ENCODE data around the gene ZNF541. TPM values are rescaled to one million over a fixed set of nuclear protein-coding genes. Genes with fewer than 3 reads are reported as not detected.

ZNF541 gene, protein sequence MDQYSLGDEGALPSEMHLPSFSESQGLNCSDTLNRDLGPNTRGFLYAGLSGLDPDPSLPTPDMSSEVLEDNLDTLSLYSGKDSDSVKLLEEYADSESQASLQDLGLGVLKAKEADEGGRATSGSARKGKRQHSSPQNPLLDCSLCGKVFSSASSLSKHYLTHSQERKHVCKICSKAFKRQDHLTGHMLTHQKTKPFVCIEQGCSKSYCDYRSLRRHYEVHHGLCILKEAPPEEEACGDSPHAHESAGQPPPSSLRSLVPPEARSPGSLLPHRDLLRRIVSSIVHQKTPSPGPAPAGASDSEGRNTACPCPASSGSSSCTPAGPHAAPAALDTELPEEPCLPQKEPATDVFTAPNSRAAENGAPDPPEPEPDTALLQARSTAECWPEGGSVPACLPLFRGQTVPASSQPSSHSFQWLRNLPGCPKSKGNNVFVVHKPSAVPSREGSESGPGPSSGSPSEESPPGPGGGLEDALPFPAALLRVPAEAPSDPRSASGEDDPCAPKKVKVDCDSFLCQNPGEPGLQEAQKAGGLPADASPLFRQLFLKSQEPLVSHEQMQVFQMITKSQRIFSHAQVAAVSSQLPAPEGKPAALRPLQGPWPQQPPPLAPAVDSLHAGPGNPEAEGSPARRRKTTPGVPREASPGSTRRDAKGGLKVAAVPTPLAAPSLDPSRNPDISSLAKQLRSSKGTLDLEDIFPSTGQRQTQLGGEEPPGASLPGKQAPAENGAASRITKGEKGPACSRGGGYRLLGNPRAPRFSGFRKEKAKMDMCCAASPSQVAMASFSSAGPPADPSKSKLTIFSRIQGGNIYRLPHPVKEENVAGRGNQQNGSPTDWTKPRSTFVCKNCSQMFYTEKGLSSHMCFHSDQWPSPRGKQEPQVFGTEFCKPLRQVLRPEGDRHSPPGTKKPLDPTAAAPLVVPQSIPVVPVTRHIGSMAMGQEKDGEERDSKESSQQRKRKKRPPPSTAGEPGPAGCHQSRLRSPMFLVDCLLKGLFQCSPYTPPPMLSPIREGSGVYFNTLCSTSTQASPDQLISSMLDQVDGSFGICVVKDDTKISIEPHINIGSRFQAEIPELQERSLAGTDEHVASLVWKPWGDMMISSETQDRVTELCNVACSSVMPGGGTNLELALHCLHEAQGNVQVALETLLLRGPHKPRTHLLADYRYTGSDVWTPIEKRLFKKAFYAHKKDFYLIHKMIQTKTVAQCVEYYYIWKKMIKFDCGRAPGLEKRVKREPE (N-terminal part only)
- total RNA-seq, result 0.99 TPM
- long read RNA-seq, partial matches to known transcripts, result 1 of 2 reads
- long read RNA-seq, other reads (novel, unspliced or antisense), result 1 of 2 reads

DNA sequence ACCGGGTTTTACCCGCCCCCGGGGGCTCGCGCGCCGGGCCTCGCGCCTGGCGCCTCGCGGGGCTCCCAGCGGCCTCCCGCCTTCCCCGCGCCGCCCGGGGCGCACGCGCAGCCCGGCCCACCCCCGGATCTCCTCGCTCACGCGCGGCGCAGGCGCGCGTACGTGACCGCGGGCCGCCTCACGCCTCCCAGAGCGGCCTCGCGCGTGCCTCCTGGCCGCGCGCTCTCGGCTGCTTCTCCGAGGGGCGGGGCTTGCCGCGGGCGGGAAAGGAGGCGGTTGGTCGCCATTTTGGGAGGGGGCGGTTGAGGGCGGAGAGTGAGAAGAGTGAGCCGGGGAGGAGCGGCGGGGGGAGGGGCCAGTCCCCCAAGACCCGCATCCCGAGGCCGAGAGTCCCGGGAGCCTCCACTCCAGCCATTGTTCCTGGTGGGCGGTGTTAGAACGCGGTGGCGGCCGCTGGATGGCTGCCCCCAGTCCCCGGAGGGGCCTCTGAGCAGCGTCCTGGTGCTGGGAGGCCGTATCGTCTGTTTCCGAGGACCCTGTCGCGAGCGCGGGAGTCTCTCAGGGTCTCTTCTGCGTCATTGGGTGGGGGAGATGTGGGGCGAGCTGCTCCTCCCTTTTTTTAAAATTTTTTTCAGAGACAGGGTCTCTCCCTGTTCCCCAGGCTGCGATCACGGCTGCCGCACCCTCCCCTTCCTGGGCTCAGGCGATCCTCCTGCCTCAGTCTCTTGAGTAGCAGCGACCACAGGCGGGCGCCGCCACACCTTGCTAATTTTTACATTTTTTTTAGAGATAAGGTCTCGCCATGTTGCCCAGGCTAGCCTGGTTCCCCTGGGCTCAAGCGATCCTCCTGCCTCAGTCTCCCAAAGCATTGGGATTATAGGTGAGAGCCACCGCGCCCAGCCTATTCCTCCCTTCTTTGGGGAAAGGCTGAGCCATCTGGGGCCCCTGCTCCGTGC is at the start of gene ZNF541:
ZNF541 (minus strand) TSS at position 78 of the 956 bp plus-strand sequence. CDS start 17,292 bp downstream, outside the sequence.
- Histone ChIP-seq H3K36me3 (no peaks in the 10 kb centered on the region), H3K4me1 (peaks cover 4% of the 10 kb centered on the region), H3K27ac (replicated peaks) (no peak within 1 kb of the TSS), H3K27me3 (ENCODE audit: low read depth) (peaks cover 13% of the 10 kb centered on the region), H3K9me3 (replicated peaks) (no peaks in the 10 kb centered on the region), H3K4me3 (peak within 1 kb of the TSS; percentile 63)
- intact Hi-C loops (cut with micrococcal nuclease), result no loop called here
- TF ChIP-seq, protein P1, sequence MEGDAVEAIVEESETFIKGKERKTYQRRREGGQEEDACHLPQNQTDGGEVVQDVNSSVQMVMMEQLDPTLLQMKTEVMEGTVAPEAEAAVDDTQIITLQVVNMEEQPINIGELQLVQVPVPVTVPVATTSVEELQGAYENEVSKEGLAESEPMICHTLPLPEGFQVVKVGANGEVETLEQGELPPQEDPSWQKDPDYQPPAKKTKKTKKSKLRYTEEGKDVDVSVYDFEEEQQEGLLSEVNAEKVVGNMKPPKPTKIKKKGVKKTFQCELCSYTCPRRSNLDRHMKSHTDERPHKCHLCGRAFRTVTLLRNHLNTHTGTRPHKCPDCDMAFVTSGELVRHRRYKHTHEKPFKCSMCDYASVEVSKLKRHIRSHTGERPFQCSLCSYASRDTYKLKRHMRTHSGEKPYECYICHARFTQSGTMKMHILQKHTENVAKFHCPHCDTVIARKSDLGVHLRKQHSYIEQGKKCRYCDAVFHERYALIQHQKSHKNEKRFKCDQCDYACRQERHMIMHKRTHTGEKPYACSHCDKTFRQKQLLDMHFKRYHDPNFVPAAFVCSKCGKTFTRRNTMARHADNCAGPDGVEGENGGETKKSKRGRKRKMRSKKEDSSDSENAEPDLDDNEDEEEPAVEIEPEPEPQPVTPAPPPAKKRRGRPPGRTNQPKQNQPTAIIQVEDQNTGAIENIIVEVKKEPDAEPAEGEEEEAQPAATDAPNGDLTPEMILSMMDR (IDR thresholded peaks at IDR 0.05; ENCODE audit: borderline replicate concordance), result no peak
- DNase-seq, result peak; percentile 64

DNA sequence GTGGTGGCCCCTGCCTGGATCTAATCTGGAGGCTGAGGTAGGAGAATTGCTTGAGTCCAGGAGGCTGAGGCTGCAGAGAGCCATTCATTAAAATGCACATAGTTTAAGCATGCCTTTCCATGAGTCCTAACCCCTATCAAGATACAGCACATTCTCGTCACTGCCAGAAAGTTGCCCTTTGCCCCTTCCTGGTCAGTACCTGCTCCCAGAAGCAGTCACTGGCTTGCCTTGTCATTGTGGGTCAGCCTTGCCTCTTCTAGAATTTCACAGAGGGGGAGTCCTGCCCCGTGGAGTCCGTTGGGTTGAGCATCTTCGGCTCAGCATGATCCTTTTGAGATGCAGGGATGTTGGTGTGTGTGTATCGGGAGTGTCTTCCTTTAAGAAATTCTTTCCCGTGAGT is 46.8 kb upstream of the ZNF541 start:
- TF ChIP-seq, protein P1 (IDR thresholded peaks at IDR 0.05; ENCODE audit: borderline replicate concordance), result no peak
- H3K4me1 ChIP-seq, result peaks cover 76% of the 10 kb centered on the region
- no peak for DNase-seq
- H3K4me3 ChIP-seq, result no peak overlapping the region
- H3K9me3 ChIP-seq (replicated peaks), result no peaks in the 10 kb centered on the region
- no peaks in the 10 kb centered on the region for H3K27me3 ChIP-seq (ENCODE audit: low read depth)
- H3K36me3 ChIP-seq, result peaks cover 6% of the 10 kb centered on the region
- intact Hi-C loops (cut with micrococcal nuclease), result no loop called here
- peak overlapping the region; percentile 87 for H3K27ac ChIP-seq (replicated peaks)

DNA sequence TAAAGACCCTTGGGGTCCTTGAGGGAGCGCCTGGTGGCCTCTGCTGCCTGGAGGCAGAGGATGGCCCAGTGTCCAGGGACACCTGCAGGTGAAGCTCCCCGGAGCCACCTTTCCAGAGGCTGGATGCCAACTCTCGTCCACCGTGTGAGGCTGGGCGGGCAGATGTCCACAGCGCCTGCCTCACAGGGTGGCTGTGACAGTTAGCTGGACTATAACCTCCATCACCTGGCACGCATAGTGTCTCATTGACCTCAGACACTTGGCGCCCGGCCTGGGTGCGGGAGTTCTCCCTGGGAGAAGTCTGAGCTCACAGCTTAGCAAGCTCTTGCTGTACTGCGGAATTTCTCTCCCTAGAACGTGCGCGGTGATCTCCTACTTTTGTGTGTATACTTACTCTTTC is 45.8 kb upstream of the ZNF541 start:
- peaks cover 70% of the 10 kb centered on the region for H3K4me1 ChIP-seq

DNA sequence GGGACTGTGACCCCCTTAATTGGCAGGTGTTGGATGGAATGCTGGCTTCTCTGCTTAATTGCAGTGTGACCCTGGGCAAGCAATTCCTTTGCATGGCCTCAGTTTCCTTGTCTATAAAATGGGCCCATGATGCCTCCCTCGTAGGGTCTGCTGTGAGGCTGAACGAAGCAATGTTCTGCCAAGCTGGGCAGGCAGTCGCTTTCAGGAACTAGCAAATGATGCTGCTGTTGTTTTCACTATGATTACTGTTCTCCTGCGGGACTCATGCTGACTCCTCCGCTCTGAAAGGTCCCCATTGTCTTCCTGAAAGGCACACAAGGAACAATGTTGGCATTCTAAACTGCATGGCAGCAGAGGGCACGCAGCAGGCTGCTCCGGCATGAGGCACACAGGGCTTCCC is 42.8 kb upstream of the ZNF541 start:
- TF ChIP-seq, protein P1 (IDR thresholded peaks at IDR 0.05; ENCODE audit: borderline replicate concordance), result no peak
- intact Hi-C loops (cut with micrococcal nuclease), result no loop called here
- peak overlapping the region; percentile 30 for H3K27ac ChIP-seq (replicated peaks)
- H3K9me3 ChIP-seq (replicated peaks), result no peaks in the 10 kb centered on the region
- no peak for DNase-seq
- H3K27me3 ChIP-seq (ENCODE audit: low read depth), result no peaks in the 10 kb centered on the region
- H3K4me1 ChIP-seq, result peaks cover 83% of the 10 kb centered on the region
- no peak overlapping the region for H3K4me3 ChIP-seq
- H3K36me3 ChIP-seq, result peaks cover 9% of the 10 kb centered on the region

More for the DNA sequence above, 45.8 kb upstream of the ZNF541 start:
- H3K27ac ChIP-seq (replicated peaks), result peak overlapping the region; percentile 87
- H3K27me3 ChIP-seq (ENCODE audit: low read depth), result no peaks in the 10 kb centered on the region
- DNase-seq, result peak; percentile 83
- intact Hi-C loops (cut with micrococcal nuclease), result no loop called here
- TF ChIP-seq, protein P1 (IDR thresholded peaks at IDR 0.05; ENCODE audit: borderline replicate concordance), result no peak
- no peaks in the 10 kb centered on the region for H3K9me3 ChIP-seq (replicated peaks)
- H3K4me3 ChIP-seq, result peak overlapping the region; percentile 12
- peaks cover 9% of the 10 kb centered on the region for H3K36me3 ChIP-seq
